Forelimb muscle (tissue), 1 donor: ENCODE measurements around the gene DUOXA1. TPM values are rescaled to one million over a fixed set of nuclear protein-coding genes. Genes with fewer than 3 reads are reported as not detected.
"Not testable (repeated sequence)": the region's sequence is repeated elsewhere in the genome, so short reads cannot be mapped to it uniquely, and the experiment has no call there.

Experiments used
- DNase-seq: peaks from one replicate; pipeline ENCODE4 v3.0.0-alpha.2; 2013; ENCODE audit warnings: low read depth
- polyA plus RNA-seq: library from polyadenylated mRNA; unstranded; fragments of 120-200 nt; gene quantifications from one replicate; pipeline ENCODE4 v1.2.1, GENCODE V29; 2013; ENCODE audit not compliant: insufficient read length

DUOXA1 gene
- polyA plus RNA-seq, 1 donor, result not detected

DNA sequence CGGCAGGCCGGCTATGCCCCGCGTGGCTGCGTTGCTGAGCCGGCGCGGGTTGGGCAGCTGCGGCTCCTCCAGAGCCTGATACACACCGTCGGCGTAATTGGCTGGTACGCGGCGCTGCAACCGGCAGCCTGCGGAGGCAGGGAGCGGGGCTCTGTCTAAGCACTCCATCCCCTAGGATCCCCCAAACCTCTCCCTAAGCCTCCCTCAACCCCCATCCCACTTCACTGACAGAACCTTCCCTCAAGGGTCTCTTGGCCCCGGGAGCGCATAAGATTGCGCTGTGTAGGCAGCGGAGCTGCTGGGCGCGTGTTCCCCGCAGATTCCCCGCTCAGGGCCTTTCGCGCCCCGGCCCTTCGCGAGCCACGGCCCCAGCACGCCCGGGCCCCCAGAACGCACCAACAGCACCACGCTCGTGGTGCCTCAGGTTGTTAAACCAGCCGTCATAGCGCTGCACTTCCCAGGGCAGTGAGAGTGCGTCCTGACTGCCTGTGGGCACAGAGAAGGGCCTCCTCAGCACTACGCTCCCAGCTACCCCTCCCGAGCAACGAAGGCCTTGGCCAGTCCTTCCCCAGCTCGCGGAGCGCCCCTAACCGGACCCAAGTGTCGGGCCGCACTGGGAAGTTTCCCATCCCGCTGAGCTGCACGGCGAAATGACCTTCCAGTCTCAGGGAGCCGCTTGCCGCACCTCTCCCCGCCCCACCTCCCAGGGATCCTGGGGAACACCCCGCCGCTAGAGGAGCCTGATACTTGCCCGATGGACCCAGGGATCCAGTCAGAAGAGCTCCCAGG lies 16.9 kb downstream of the DUOXA1 start:
- DNase-seq, result no peak

DNA sequence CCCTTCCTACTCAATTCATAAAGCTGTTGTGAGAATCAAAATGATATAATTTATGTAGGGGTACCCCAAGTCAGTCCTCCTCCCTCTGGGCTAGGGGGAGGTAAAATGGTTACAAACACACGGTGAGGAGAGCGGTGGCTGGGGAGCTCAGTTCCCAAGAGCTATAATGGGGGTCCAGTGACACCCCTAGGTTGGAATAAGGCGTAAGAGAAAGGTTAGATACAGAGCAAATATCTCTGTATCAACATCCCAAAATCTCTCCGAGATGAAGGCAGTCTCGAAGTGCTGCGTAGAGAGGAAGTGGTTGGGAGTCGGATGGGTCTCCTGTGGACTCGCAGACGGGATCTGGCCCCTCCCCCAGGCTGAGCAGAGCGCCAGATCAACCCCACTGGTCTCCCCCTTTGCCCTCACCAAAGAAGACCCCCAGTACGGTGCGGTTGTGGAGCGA lies 17.5 kb downstream of the DUOXA1 start:
- no peak for DNase-seq

DNA sequence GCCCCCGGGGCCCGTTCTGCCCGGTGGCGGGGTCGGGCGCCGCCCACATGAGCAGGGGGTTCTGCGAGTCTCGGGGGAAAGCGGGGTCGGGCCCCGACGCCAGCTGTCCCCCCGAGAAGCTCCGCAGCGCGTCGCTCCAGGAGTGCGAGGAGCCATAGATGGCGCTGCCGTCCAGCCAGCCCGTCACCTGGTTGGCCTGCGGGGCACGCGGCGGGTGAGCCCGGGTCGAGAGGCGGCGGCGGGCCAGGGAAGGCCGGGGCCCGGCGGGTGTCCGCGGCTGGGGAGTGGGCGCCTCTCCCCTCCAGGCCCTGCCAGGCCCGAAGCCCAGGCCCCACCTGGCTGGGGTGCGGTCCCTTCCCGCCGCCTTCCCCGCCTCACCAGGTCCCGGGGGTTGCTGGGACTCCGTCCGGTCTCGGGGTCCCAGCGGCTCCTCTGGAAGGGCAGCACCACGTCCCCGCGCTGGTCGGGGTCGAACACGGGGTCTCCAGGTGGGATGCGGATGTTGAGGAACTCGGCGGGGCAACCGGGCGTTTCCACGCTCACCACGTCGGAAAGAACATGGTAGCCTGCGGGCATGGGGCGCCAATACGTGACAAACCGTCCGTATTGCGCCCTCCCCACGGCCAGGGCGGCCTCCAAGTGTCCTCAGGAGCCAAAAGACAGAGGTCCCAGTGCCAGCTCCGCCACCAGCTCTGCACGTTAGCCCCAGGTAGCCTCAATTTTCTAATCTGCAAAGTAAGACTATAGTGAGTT lies 18.1 kb downstream of the DUOXA1 start:
- no peak for DNase-seq

DNA sequence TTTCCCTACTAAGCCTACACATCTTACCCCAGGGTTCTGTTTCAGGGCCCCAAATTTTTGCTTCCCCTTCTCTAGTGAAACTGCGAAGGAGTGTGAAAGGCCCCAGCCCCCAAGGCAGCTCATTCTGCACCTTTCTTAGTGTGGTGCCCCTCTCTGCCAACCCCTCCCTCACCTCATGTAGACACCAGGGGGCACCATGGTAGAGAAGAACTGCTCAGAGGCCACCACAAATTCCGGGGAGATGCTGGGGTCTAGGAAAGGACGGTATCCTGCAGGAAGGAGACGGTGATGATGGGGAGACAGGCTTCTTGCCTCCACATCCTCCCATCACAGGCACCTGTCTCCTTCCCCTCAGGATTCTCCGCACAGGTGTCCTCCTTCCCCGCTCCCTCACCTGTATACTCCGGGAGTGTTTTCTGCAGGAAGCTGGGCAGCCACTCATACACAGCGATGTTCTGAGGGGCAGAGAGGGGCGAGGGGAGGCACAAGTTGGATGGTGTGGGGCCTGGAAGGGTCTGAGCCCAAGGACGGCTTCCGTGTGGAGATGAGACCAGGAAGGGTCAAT lies 19.3 kb downstream of the DUOXA1 start:
- no peak for DNase-seq

DNA sequence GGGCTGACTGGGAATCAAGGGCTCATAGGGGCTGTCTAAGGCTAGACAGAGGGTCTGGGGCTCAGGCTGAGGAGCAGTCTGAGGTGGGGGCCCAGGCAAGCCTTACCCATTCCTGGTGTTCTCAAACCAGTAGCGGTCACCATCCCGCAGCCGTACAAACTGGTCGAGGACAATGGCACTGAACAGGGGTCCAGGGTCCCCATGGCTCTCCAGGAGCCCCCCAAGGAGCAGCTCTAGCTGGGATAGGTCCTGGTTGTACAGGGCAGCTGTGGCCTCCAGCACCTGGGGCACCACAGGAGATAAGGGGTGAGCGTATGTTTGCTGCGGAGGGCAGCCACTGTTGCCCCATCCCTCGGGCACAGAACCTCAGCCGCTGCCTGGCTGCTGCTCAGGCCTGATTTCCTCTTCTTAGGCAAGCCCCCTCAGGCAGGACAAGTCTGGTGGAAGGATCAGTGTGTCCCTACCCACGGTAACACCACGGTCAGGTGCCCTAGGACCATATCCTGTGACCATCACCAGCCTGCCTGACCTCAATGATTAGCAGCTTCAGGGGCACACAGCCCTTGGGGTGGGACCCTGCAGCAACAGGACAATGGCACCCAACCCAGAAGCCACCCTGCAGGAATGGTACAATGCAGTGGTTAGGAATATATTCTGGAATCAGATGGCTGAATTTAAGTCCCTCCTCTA lies 21.6 kb downstream of the DUOXA1 start:
- DNase-seq, result no peak

DNA sequence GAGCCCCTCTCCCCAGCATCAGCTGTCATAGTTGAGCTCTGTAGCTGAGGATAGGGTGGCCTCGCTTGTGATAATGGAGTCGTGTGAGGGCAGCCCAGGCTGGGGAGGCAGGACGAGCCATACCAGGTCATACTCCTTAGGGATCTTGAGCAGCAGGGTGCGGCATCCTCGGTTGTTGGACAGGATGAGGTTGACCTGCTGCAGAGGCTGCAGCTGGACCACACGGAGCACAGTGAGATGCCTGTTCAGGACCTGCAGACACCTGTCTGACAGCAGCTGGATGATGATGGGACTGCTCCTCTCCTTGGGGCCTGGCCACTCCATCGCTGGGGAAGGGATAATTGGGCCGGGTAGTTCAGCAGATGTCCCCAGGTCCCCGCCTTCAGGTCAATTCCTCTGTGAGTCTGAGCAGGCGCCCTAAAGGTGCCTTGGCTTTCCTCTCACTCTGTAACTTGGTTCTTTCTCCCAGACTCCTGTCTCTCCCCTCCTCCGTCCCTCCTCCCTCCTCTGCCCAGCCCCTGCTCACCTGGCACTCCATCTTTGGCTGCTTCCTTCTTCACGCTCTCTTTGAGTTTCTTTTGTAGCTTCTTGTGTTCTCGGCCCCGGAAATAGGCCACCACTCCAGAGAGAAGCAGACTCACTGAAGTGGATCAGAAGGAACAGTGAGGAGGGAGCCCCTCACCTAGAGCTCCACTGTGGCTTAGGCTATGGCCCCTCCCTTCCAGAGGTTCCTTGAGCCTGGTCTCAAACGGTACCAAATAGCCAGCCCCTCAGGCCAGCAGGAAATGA lies 23.5 kb downstream of the DUOXA1 start:
- DNase-seq, result no peak

DNA sequence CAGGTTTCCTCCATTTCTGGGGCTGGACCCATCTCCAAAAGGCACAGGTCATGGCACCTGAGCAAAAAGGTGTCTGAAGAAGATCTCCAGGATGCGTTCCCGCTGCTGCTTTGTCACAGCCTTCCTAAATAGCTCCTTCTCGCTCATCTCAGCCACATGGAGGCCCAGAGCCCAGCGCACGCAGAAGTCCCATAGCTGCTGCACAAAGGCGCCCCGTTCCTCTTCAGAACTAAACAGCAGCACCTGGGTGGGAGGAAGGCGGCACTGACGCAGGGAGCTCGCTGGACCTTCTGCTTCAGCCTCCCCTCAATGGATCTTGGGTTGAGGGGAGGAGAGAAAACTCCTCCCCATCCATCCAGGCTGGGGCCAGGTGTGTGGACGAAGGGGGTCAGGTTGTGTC lies 24.1 kb downstream of the DUOXA1 start:
- DNase-seq, result no peak

DNA sequence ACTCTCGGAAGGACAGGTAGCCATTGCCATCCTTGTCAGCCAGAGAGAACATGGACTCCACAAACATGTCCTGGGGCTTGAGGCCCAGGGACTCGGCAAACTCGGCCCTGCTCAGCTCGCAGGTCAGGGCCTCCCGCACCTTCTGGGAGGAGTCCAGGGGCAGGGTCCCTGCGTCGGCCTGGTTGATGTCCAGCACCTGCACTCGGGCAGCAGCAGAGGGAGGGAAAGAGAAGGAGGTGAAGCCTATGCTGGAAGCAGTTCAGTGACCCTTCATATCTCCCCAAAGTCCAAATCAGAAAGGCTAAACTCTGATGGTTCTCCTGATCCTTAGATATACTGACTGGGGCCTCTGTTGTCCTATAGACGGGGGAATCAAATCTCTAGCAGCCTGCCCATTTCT lies 25.5 kb downstream of the DUOXA1 start:
- DNase-seq, result not testable (repeated sequence)

DNA sequence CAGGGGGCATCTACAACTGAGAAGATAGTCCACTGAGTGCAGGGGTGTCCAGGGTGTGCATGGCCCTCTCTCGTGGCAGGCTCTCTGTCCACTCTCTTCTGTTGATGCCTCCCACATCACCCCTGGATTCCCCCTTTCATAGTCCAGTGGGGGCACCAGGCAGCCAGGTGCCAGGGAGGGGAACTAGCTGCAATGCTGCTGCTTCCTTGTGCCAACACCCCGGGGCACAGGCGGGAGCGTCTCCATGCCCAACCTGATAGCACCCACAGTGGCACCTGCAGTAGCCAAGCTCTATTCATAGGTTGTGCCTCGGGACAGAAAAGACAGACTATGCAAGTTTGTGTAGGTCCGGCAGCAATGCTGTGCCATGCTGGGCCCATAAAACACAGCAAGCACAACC lies 27.5 kb downstream of the DUOXA1 start:
- no peak for DNase-seq

DNA sequence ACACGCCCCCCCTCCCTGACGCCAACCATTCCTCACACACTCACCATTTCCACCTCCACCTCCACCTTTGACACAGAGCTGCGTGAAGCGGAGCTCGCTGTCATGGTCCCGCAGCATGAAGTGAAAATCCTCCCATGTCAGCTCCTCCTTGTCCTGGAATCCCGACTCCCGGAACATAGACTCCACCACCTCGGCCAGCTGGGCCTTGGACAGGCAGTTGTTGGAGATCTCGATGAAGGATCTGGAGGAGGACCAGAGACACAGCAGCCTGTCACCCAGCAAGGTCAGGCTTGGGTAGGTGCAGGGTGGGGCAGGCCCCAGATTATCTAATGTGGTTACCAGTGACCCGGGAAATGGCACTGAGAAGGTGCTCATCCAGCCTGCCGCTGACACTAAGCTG lies 27.9 kb downstream of the DUOXA1 start:
- DNase-seq, result no peak

DNA sequence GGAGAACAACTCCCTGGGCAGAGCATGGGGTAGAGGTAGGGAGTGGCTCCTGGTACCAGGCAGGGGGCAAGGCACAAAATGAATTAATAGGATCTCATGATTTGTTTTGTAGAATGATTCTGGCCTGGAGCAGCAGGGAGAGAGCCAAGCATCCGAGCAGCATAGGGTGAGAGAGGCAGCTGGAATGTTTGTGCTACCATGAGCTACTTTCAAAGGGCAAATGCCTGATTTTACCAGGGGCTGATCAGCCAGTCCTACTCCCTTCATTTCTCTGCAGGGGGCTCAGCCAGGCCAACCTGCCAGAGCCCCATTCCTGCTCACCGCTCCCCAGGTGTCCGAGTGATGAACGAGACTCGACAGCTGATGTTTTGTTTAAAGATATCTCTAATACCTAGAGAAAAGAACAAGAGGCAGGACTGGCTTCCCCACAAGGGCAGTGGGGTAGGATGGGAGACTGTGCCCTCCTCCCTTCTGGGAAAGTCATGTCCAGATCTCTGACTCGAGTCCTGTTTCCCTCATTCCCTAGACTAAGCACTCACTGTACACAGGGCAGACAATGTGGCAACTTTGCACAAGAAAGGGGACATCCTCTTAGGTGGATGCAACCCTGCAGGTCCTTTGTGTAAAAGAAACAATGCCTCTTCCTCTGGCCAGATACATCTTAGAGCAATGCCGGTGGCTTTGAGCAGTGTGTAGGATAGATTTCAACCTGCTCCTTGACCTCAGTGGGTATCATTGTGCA lies 28.6 kb downstream of the DUOXA1 start:
- no peak for DNase-seq

DNA sequence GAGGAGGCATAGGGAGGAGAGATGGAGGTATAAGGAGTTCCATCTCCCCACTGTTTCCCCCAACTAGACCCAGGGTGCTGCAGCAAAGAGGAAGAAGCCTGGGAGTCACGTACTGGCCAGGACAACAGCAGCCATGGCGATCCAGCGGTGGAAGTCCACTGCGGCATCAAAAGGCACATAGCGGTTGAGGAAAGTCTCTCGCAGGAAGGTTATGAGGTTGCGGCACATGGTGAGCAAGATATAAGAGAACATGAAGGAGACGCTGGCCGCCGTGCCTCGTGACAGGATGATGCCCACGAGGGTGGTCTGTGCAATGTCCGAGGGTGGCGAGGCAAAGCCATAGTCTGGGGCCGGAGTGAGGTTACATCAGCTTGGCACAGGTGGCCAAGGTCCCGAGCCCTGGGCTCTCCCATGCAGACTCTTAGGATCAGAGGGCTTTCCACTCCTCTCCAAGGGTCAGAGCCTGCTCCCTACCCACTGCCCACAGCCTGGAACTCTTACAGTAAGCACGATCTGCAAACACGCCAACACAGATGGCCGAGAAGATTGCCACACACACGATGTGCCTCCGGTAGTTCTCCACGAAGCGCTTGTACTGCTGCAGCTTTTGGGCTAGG lies 30.0 kb downstream of the DUOXA1 start:
- DNase-seq, result no peak

DNA sequence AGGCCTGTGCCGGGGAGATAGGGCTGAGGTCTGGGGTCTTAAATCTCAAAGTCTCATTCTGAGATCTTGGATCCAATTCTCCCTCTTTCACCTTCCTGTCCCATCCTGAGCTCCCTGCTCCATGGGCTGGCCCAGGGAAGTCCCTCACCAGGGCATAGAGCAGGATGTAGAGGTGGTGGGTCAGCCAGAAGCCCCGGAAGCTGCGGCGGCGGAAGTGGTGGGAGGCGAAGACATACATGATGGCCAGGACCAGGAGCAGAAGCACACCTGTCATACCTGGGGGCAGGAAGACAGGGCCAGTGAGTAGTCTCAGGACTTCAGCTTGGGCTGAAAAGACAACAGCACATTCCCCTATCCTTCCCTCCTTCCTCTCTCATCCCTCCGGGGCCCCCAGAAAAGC lies 32.2 kb downstream of the DUOXA1 start:
- DNase-seq, result no peak

DNA sequence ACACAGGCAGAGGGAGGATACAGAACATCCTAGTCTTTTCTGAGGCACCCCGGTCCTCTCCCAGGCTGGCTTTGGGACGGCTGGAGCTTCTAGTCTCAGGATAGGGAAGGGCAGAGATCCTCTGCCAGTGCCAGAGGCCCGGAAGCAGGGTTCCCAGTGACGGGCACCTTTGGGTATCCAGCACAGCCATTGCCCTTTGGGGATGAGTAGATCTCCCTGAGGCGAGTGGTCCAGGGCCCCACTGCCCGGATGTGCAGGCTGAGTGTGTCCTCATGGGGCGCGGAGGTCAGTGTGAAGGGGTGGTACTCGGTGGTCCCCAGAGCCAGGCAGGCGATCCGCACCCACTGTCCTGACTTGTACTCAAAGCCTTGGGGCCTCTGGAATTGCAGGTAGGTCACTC lies 34.0 kb downstream of the DUOXA1 start:
- DNase-seq, result no peak

DNA sequence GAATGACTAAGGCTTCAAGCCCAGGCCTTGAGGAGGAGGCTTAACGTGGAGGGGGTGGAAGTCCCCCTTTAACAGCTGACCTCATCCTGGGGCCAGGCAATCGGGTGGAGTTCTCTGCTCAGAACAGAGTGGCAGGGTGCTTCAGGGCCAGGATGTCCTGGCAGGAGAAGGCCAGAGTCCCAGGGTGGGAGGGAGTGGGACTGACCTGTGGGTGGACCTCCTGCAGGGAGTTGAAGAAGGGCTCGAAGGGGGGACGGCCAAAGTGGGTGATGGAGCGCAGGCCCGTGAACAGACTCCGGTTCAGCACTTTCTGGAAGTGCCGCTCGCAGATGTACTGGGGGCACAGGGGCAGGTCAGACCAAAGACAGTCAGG lies 35.3 kb downstream of the DUOXA1 start:
- no peak for DNase-seq

DNA sequence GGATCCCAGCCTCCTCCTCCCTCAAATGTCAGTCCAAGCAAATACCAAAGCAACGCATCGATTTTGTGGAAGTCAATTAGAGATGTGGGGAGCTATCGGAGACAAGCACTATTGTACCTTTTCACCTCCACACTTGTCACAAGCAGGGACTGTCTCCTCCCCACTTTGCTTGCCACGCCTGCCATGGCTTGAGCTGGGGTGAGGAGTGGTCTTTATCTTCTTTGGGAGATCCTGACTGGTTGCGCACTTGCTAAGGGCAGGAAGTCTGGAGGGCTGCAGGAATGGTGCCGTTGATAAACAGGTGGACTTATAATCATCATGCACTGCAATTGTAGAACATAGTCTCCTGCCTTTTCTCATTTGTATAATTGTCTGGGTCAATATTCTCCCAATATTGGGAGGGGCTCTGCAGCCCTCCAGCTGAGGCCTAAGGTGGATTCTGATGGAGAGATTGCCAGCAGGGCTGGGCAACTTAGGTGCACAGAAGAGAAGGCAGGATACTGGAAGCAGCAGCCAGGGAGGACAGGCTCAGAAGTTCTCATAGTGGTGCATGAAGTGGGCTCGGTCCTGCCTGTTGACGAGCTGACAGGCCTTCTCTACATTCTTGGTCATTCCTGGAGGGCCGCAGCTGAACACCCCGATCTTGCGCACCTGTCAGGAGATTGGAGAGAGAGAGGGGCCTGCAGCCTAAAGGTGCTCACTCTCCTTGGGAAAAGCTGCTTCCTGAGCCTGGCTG lies 35.9 kb downstream of the DUOXA1 start:
- DNase-seq, result no peak

DNA sequence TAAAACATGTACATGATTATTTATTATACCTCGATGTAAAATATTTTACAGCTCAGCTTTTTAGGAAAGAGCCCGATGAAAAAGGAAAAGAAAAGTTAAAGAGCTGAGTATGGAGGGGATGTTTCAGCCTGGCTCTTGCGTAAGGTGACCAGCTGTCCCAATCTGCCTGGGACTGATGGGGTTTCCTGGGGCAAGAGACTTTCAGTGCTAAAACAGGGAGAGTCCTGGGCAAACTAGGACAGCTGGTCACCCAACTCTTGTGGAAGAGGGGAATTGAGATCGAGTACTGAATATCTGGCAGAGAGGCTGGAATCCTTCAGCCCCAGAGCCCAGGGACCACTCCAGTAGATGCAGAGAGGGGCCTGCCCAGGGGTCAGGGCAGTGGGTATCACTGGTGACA lies 36.7 kb downstream of the DUOXA1 start:
- DNase-seq, result no peak

DNA sequence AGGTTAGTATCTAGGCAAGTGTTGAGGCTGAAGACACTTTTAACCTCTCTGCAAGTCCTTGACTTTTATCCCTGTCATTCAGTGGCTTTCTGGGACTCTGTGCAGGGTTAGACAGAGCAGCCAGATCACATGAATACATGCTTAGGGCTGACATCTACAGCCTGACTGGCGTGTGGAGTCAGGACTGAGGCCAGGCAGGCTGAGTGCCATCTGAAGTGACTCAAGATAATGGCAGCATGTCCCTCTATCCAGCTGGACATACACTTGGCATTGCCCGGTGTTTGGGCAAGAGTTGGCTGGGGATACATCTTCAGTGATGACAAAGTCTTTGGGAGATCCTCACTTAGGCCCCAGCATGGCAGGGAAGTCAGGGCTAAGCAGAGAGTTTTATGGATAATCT lies 38.1 kb downstream of the DUOXA1 start:
- DNase-seq, result no peak

DNA sequence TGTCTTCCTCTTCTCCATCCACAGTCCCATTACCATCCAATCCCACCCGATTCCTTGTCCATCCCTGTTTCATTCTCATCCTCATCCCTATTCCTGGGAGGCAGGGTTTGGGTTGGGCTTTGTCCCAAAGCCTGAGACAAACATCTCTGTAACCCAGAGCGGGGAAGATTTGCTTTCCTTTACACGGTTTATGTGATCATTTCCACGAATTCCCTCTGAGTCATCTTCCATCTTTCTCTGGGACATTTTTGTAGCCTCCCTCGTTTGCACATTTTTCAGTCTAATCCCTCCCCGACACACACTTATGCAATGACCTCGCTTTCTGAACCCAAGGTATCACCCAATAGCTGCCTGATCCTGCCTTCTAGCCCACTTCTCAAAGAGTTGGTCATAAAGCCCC lies 38.5 kb downstream of the DUOXA1 start:
- no peak for DNase-seq
